ENCODE measurements around the gene PLEKHA1. TPM values are rescaled to one million over a fixed set of nuclear protein-coding genes. Genes with fewer than 3 reads are reported as not detected.

PLEKHA1 gene
- 42.1 and 46.0 TPM in 2 replicates for total RNA-seq

DNA sequence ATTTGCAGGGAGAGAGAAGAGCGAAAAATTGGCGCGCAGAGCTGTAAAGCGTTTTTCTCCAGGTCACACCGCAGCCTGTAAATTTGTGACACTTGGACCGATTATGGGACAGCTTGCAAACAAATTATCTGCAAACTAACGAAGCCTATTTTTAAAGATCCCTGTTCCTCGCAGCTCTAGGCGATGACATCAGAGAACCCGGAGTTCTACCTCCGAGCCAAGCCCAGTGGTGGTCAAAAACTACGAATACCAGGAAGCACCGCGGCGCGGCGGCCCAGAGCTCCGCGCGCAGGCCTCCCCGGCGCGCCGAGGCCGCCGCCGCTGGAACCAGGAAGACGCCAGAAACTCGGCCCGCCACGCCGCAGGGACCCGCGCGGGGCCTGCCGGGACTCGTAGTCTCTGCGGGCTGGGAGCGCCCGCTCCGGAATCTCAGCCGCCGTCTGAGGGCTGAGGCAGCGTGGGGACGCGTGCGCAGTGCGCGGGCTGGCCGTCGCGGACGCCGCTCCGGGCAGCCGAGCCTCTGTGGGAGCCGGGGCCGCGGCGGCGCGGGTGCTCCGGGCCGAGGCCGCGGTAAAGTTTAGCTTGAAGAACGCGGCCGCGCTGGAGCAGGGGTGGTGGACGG, at the start of gene PLEKHA1:
Gene PLEKHA1 (plus strand): TSS at position 472 of the 622 bp plus-strand sequence. CDS start 18,493 bp downstream, outside the sequence.
- no peak for DNase-seq (ENCODE audit: extremely low read depth, low read depth, low spot score)

DNA sequence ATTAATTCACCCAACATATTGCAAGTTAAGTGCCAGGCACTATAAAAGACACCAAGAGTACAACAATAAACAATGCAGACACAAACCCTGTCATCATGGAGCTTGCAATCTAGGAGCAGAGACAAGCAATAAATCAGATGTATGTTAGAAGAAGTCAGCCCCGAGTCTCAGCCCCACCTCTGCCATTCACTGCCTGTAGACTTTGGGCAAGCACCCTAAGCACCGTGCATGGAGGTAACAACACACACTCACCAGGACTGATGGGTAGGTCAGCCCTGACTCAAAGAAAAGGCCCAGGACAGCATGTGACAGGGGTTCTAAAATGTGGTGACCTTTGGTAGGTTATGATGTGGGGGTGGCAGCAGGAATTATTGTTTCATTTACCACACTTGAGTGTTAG, 49.3 kb upstream of the PLEKHA1 start:
- DNase-seq (ENCODE audit: extremely low read depth, low read depth, low spot score), result no peak

DNA sequence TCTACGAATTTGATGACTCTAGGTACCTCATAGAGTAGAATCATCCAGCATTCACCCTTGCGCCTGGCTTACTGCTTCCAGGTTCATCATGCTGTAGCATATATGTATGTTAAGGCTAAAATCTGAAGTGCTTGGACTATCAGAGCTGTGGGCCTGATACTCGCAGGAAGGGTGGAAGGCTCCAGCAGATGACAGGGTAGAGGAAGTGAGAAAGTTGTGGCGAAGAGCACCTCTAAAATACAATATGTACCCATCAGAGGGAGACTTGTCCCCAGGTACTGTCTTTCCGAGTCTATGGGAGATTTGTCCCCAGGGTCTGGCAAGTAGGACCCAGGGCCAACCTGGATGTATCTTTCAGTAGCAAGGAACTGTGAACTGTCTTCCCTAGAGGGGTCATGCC, 48.1 kb upstream of the PLEKHA1 start:
- DNase-seq (ENCODE audit: extremely low read depth, low read depth, low spot score), result no peak

DNA sequence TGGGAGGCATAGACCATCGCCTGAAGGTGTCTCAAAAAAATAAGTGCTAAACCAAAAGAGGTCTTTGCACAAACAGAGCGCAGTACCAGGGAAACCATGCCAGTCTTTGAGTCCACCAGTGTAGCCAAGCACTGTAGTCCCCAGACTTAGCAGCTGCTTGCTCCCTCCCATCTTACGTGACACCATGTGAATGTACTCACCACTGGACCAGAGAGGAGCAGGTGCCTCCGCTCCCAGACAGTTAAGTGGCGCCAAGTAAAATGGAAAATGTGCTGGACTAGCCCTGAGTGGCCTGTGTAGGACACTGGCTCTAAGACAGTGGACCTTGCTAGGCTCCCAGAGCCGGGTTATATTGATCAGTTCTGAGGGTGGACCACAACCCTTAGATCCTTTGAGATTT, 47.7 kb upstream of the PLEKHA1 start:
- no peak for DNase-seq (ENCODE audit: extremely low read depth, low read depth, low spot score)

DNA sequence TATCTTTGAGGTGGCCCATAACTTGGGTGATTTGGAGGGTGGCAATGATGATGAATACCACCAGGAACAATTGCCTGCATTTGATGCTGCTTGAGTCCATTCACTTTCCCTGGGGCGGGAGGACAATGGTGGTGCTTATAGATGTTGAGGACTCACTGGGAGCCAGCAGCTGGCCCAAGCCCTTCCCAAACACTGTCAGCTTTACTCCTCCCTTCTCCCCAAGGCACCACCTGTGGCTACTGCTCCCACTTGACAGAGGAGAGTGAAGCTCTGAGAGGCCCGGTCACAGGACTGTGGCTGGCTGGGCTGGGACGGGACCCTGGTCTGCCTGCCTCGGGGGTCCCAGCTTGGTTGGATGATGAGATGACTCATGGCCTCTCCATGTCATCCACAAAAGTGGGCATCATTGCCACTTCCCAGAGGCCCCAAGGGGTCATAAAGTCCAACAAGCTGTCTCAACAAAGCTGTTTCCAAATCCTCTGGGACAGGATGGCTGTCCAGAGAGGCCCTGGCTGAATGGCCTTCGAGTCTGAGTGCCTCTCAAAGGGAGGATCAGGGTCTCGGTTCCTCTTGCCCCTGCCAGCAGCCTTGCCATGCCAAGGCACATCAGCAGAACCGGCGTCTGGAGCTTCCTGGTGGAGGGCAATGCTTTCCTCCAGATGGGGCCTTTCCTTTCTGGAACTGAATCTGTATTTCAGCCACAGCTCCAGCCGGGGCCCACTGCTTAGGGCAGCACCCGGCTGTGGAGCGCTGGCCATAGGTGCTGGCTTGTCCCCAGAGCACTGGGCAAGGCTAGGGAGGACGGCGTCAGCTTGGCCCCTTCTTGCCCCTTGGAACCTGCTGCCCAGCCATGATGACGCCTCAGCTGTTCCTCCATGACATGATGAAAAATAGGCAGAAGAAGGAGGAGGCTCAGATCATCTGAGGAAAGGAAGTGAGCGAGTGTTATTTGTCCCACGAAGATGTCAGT, 47.0 kb upstream of the PLEKHA1 start:
- DNase-seq (ENCODE audit: extremely low read depth, low read depth, low spot score), result no peak

DNA sequence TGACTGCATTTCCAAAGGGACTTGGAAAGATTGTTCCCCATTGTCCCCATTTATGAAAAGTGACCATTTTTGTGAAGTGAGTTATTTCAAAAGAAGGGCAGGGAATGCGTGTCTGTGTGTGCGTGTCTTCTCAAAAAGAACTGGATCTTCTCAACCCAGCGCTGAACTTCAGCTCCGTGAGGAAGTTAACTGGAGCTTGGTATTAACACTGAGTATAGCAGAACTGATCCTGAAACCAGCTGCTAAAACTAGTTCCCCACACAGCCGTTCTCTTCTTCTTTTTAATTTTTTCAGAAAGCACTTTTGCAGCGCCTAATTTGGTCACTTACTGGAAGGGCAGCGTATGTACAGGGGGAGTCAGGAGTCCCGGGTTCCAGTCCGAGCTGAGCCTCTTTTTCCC, 45.8 kb upstream of the PLEKHA1 start:
- no peak for DNase-seq (ENCODE audit: extremely low read depth, low read depth, low spot score)

DNA sequence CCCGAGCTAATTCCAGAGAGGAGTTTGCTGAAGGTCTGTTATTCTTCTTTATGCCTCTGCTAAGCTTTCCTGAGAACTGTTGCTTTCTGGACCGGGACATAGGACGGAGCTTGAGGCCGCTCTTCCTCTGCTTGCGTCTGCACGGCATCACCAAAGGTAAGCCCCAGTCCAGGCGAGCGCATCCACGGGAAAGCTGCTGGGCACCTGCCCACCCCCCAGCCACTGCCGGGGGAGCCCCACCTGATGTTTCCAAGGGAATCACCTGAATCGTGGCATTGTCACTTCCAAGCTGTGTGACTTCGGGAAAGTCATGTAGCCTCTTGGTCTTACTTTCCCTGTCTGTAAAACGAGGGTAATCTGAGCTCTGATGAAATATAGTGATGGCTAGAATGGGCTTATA, 45.1 kb upstream of the PLEKHA1 start:
- DNase-seq (ENCODE audit: extremely low read depth, low read depth, low spot score), result no peak

DNA sequence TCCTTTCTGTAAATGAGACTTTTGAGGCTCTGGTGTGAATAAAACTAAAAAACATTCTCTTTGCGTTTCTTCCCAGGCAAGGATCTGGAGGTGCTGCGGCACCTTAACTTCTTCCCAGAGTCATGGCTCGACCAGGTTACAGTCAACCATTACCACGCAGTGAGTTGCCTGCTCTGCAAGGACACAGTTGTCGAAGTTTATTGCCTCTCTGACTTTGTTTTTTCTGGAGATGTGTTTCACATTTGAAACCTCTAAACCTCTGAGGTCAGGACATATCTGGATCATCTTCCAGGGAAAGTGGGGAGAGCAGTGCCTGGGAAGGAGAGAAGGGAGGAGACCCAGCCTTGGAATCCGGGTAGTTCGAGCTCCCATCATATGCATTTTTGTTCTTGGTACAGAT, 43.4 kb upstream of the PLEKHA1 start:
- no peak for DNase-seq (ENCODE audit: extremely low read depth, low read depth, low spot score)

DNA sequence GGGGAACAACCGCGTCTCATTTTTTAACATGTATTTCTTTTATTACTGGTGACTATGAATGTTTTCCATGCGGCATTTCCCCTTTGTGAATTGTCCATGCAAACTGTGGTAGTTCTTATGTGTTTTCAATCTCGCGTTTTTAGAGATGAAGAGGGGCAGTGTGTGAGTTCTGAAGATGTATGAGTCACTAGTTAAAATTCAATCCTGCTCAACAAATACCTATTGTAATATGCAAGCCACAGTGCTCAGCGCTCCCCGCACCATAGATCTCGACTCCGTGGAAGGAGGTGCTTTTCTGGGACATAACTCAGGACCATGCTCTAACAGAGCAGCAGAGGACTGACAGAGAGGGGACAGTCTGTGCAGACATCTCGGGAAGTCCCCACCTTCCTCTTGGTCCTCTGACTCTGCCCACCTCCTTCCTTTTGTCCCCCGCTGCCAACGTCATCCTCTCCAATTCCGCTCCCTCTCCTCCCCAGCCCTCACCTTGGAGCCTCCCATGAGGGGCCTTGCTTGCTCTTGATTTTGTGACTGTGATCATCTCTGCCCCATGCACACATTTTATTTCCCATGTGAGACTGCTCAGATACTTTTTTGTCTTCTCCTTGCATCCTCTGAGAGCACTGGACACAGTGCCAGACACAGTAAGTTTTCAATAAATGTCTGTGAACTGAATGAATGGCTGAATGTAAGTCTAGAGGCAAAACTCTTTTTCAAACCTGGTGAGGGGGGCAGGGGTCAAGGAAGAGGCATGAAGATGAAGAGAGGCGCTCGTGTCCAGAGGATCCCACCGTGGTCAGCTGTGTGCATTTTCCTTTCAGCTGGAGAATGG, 42.7 kb upstream of the PLEKHA1 start:
- DNase-seq (ENCODE audit: extremely low read depth, low read depth, low spot score), result no peak

DNA sequence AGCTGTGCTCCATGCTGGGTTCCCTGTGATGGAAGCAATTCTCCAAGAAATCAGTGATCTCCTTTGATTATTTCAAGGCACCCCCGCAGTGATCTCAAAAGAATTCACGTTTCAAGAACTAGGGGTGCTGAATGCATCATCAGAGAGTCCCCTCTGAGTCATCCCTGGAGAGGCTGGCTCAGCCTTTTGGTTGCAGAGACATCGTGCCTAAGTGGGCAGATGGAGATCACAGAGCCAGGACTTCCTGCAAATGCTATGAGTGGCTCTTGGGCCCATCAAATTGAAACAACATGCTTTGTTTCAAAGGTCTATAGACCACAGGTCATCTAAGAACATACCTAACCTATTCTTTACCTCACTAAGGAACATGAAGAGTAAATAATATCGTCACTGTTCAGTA, 41.5 kb upstream of the PLEKHA1 start:
- DNase-seq (ENCODE audit: extremely low read depth, low read depth, low spot score), result no peak

DNA sequence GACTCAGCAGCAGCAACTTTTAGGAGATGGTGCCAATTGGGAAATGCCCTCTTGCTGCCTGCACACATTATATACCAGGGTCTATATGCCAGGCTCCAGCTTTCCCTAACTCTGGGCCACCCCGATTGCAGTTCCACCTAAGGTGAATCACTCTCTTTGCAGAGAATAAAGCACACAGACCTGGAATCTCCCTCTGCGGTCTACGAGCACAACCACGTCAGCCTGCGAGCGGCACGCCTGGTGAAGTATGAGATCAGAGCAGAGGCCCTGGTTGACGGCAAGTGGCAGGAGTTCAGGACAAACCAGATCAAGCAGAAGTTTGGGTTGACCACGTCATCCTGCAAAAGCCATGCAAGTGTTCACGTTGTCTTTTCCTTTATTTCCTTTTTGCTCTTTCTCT, 38.2 kb upstream of the PLEKHA1 start:
- no peak for DNase-seq (ENCODE audit: extremely low read depth, low read depth, low spot score)

DNA sequence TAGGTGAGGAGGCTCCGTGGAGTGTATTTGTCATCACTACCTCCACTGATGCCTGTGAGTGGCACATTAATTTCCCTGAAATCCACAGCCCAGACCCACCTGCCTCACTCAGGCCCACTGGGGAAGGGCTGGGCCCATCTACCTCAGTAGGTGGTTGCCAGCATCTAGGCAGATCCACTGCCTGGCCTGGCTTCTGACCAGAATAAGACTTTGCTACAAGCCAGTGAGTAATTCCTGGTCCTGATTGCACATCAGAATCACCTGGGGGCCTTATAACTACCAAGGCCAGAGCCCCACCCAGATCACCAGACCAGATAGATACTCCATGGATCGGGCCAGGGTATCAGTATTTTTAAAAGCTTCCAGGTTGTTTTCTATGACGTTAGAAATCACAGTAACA, 37.5 kb upstream of the PLEKHA1 start:
- DNase-seq (ENCODE audit: extremely low read depth, low read depth, low spot score), result no peak

DNA sequence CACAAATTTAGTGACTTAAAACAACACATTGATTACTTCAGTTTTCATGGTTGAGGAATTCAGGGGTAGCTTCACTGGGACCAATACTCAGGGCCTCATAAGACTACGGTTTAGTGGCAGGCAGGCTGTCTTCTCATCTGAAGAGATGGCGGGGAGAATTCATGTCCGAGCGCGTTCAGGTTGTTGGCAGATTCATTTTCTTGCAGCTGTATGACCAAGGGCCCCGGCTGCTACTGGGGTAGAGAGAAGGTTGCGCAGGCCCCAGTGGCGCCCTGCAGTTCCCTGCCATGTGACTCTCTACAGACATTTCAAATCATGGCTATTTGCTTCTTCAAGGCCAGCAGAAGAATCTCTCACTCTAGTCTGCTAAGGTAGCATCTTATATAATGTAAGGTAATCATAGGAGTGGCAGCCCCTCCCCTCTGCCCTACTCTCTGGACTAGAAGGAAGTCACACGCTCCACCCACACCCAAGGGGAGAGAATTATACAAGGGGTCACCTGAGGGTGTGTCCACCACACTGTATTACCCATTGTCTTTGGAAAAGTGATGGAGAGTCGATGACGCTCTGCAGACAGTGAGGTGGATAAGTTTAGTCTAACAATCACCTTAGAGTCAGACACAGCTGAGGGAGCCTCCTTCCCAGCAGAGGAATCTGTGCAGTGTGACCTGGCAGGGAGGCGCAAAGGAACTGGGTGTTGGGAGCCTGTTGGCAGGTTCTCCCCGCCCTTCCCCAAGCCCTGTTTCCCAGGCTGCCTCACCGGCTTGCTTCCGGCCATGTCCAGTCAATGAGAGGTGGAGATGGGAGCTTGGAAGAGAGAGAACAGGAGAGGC, 35.7 kb upstream of the PLEKHA1 start:
- no peak for DNase-seq (ENCODE audit: extremely low read depth, low read depth, low spot score)

DNA sequence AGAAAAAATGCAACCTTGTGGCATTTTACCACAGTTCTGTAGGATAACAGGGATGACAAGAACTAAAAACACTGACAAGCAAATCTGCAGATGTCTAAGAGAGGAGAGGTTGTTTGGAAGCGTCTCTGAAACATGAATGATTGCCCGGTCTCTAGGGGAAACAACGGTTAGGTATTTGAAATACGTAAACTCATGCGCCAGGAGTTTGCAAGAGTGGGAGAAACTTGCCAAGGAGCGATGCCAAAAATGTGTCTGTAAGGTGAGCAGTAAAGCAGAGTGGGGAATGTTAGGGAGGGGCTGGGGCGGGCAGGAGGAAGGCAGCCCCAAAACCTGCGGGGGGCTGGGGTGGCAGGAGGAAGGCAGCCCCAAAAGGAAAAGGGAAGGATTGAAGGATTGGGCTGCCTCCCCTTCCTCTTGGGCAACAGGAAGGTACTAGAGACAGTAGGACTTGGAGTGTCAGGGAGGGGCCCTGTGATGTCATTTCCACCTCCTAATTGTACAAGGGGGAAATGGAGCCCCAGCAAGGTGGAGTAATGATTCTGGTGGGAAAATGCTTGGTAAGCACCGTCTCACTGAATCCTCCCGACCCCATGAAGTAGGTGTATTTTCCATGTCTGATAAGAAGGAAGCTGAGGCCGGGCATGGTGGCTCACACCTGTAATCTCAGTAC, 33.2 kb upstream of the PLEKHA1 start:
- no peak for DNase-seq (ENCODE audit: extremely low read depth, low read depth, low spot score)

DNA sequence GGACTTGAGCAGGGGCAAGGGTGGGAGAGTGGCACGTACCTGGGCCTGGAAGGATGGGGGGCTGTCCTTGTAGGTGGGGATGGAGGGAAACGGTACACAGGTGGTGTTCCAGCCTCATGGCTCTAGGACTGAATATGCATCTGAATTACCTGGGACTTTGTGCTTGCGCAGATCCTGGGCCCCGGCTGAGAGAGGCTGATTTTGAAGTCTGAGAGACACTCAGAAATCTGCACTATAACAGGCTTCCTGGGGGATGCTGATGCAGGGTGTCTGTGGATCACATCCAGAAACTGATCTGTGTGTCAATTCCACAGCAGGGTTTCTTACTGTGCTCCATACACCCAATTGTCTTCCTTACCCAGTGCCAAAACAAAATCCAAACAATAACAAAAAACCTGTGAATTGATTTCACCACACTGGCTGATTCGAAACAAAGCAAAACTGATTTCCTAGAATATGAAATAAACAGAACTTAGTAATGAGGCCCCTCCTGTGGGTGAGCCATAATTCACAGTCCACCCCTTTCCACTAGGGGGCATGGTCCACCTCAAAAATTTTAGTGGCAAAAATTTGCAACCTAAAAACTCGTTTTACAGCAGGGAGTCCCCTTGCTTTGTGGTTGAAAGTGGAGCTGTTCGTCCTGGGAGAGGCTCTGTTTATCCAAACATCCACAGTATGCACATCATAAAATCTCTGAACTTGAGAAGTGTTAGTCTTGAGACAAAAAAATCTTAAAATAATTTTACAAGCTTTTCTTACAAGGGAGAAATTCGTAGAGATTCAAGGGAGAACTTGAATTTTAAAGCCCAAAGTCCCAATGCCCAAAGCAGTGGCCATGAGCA, 32.0 kb upstream of the PLEKHA1 start:
- peak; percentile 14 for DNase-seq (ENCODE audit: extremely low read depth, low read depth, low spot score)

DNA sequence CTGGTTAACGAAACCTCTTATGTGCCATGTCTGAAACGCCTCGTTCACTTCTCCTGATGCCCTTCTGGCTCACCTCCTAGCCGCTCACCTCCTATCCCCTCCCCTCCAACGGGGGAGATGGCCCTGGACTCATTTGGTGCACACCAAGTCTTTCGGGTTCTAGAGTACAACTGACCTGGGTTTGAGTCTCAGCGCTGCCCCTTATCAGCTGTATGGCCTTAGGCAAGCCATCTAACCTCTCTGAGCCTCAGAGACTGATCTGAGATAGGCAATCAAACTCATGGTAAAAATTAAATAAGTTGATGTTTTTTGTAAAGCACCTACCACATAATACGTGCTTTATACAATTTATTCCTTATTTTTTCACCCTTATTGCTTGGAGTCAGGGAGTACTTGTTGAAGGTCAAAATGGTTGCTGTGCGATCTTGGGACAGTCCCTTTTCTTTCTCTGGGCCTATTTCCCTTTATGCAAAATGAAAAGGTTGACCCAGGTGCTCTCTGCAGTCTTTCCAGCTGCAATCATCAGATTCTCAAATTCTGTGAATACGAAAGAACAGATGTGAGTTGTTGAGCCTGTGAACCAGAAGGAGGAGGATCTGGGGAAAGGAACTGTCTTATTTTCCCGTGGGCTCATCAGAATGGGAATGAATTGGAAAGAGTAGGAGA, 31.2 kb upstream of the PLEKHA1 start:
- no peak for DNase-seq (ENCODE audit: extremely low read depth, low read depth, low spot score)

DNA sequence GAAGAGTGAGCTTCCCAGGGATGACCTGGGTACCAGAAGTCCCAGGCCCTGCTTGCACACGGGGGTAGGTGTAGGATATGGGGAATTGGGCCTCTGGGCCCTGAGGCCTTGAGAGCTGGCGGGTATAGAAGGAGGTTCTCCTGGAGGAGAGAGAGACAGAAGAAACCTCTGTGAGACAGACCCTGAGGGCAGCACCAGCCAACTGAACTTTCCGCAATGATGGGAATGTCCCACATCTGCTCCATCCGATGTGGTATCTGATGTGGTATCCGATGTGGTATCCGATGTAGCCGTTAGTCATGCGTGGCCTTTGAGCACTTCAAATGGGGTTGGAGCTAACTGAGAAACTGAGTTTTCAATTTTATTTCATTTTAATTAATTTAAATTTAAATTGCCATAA, 30.6 kb upstream of the PLEKHA1 start:
- no peak for DNase-seq (ENCODE audit: extremely low read depth, low read depth, low spot score)

DNA sequence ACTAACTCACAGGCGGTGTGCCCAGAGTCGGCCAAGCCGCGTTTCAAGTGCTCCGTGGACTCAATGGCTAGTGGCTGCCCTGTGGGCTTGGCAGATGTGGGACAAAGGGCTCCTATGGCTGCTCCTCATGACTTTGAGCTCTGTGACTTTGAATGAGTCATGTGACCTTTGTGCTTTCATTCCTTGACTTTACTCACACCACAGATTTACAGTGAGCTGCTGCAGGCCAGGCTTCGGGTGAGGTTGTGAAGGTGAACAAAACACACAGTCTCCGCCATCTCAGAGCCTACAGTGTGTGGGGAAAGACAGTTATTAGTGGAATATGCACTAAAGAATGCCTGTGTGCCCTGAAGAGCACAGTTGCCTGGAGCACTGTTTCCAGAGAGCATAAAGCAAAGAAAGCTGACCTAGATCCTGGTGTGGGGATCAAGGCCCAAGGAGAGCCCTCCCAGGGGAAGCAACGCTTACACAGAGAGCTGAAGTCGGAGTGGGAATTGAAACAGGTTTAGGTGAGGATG, 29.7 kb upstream of the PLEKHA1 start:
- DNase-seq (ENCODE audit: extremely low read depth, low read depth, low spot score), result no peak
